GM21367 (cell line): ENCODE measurements around the gene NIT1.
"Not testable (repeated sequence)": the region's sequence is repeated elsewhere in the genome, so short reads cannot be mapped to it uniquely, and the experiment has no call there.

Experiments
- ATAC-seq: cut with Tn5 transposase; IDR thresholded peaks from one replicate; pipeline ENCODE4 v1.9.1; 2021; ENCODE audit not compliant: unreplicated experiment

Gene NIT1

GRCh38 chr1:161111527-161111926 lies 6.4 kb upstream of the NIT1 start:
- no peak for ATAC-seq

DNA sequence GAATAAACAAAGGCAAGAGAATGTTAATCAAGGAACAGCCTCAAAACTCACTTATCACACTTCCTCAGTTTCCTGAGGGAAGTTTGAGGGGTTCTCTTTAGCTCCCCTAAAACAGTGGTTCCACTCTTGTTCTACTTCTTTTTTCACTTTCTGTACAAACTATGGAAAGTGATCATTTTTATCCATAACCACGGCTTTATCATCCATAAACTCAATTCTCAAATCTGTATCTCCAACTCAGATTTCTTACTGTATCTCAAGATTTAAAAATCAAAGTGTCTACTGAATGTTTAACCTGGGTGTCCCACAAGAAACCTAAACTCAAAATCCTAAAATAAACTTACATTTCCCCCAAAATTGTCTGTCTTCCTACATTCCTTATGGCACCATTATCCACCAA lies 4.0 kb upstream of the NIT1 start:
- no peak for ATAC-seq

GRCh38 chr1:161114556-161114955 lies 3.3 kb upstream of the NIT1 start:
- no peak for ATAC-seq

GRCh38 chr1:161115132-161115711 lies 2.7 kb upstream of the NIT1 start:
- ATAC-seq: no peak

DNA sequence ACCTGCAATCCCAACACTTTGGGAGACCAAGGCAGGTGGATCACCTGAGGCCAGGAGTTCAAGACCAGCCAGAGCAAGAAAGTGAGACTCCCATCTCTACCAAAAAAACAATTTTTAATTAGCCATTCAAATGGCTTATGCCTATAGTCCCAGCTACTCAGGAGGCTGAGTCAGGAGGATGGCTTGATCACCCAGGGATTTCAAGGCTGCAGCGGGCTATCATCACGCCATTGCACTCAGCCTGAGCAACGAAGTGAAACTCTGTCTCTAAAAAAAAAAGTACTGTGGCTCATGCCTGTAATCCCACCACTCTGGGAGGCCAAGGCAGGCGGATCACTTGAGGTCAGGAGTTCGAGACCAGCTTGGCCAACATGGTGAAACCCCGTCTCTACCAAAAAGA lies 1.9 kb upstream of the NIT1 start:
- ATAC-seq: not testable (repeated sequence)

GRCh38 chr1:161119092-161119903 lies 1.4 kb downstream of the NIT1 start:
- ATAC-seq: no peak

DNA sequence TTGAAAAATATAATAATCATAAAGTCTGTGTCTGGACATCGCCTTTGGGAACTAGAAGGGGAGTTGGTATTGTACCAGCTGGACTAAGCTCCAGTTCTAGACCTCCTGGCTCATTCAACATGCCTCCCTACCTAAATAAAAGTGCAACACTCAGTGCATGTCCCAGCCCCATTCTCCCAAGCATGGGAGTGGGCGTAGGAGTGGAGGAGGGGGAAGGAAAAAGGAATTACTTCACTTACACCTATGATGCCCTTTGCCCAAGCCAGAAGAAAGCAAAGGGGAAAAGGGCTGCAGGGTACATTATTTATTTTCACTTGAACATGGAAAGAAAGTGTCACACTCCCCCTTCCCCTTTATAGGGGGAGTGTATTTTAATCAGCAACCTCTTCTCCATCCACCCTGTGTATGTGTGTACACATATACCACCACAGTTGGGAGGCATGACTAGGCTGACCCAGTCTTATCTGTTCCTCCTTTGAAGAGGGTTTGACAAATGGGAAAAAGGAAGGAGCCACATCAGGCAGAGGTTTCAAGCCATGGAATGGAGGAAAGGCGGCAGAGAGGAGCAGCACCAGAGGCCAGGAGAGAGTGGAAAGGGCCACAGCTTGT lies 3.2 kb downstream of the NIT1 start:
- ATAC-seq: no peak

GRCh38 chr1:161121834-161122233 lies 3.9 kb downstream of the NIT1 start:
- no peak for ATAC-seq

- ATAC-seq: no peak
Measured at GRCh38 chr1:161122967-161123366, 5.1 kb downstream of the NIT1 start.

DNA sequence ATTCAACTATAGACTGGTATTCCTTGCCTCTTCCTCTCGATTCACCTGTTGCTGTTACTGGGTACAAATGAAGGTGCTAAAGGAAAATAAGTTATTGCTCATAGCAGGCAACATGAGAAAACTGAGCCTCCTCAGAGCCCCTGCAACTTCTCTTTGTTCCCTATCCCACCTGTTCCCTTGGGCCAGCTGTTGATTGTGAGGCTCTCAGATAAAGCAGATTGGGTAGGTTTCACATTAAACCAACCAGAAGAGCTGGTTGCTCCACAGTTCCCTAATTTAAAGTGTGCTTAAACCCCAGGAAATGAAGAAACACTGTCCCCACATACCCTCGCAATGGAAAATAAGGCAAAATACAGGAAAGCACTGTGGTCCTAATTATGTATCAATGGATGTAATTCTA lies 9.7 kb downstream of the NIT1 start:
- ATAC-seq: no peak

- ATAC-seq: no peak
Measured at GRCh38 chr1:161128591-161129420, 10.9 kb downstream of the NIT1 start.

- no peak for ATAC-seq
Measured at GRCh38 chr1:161130266-161130665, 12.4 kb downstream of the NIT1 start.

GRCh38 chr1:161131523-161132409 lies 13.9 kb downstream of the NIT1 start:
- ATAC-seq: no peak

GRCh38 chr1:161132410-161133219 lies 14.7 kb downstream of the NIT1 start, which contains the start of gene DEDD:
Gene DEDD (minus strand): TSS chr1:161132667. CDS start chr1:161124462, 8,205 bp downstream.
- ATAC-seq: peak; percentile 89

- no peak for ATAC-seq
Measured at GRCh38 chr1:161133220-161133740, 15.4 kb downstream of the NIT1 start.

GRCh38 chr1:161137881-161138280 lies 20.0 kb downstream of the NIT1 start:
- no peak for ATAC-seq

DNA sequence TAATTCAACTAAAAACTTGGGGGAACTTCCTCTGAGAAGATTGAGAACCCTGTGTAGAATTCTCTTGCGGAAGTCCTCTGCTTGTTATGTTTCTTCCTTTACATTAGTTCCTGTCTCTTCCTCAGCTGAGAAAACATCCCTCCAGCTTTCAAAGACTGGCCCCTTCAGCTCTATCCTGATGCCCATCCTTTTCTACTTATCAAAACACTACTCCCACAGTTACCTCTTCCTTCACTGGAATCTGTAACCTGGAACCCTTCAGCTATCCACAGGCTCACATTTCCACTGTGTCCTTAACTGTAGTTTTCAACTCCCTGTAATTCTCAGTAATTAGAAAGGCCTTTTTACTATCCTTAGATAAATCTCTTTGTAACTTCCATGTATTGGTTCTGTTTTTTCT lies 20.5 kb downstream of the NIT1 start:
- no peak for ATAC-seq

DNA sequence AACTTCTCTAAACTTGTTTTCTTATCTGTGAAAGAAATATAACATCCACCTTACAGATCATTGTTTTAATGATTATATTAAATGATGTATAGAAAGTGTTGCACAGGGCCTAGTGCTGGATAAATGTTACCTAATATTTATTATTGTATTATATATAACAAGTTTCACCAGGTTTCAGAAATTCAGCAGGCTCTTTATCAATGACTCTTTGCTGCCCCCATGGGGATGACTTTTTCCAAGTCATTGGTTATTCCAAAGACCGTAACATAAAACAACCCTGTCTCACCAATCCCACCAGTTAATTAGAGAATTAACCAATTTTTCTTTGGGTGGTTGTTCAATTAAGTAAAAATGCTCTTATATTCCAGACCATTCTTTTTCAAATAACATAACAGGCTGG lies 21.9 kb downstream of the NIT1 start:
- ATAC-seq: no peak

- ATAC-seq: no peak
Measured at GRCh38 chr1:161140755-161141400, 23.0 kb downstream of the NIT1 start.
